ENCODE data around the gene DSCAM. TPM values are rescaled to one million over a fixed set of nuclear protein-coding genes. Genes with fewer than 3 reads are reported as not detected.

DSCAM gene
- total RNA-seq, 4 donors from 2014 or later, result 0.19 TPM; not detected in 3

GRCh38 chr21:40516335-40516734 lies 330.6 kb downstream of the DSCAM start:
- Histone ChIP-seq H3K4me3 (no peak overlapping the region), H3K4me1 (no peaks in the 10 kb centered on the region), H3K9me3 (no peaks in the 10 kb centered on the region), H3K27ac (no peak overlapping the region), H3K36me3 (no peaks in the 10 kb centered on the region), H3K27me3 (no peaks in the 10 kb centered on the region)
- DNase-seq, result no peak
- no peak for TF ChIP-seq CTCF (IDR thresholded peaks at IDR 0.05)
- TF ChIP-seq POLR2A (IDR thresholded peaks at IDR 0.05), result no peak

GRCh38 chr21:40512590-40512989 lies 334.4 kb downstream of the DSCAM start:
- no peak overlapping the region for H3K27ac ChIP-seq
- no peaks in the 10 kb centered on the region for H3K4me1 ChIP-seq
- no peaks in the 10 kb centered on the region for H3K27me3 ChIP-seq
- no peaks in the 10 kb centered on the region for H3K36me3 ChIP-seq
- TF ChIP-seq CTCF (IDR thresholded peaks at IDR 0.05) (peak in 4 of 6 experiments; percentile 3 to 21 (median 13)), POLR2A (IDR thresholded peaks at IDR 0.05) (no peak)
- H3K9me3 ChIP-seq, result no peaks in the 10 kb centered on the region
- DNase-seq, result no peak
- no peak overlapping the region for H3K4me3 ChIP-seq

- no peak for TF ChIP-seq POLR2A (IDR thresholded peaks at IDR 0.05)
- no peak for TF ChIP-seq CTCF (IDR thresholded peaks at IDR 0.05)
Observed at GRCh38 chr21:40507978-40508377, 339.0 kb downstream of the DSCAM start.

GRCh38 chr21:40505681-40506080 lies 341.3 kb downstream of the DSCAM start:
- H3K27ac ChIP-seq, result no peak overlapping the region
- H3K27me3 ChIP-seq, result no peaks in the 10 kb centered on the region
- no peaks in the 10 kb centered on the region for H3K36me3 ChIP-seq
- H3K9me3 ChIP-seq, result no peaks in the 10 kb centered on the region
- H3K4me3 ChIP-seq, result no peak overlapping the region
- no peaks in the 10 kb centered on the region for H3K4me1 ChIP-seq
- TF ChIP-seq CTCF (IDR thresholded peaks at IDR 0.05), result no peak
- no peak for TF ChIP-seq POLR2A (IDR thresholded peaks at IDR 0.05)
- no peak for DNase-seq

More at GRCh38 chr21:40507978-40508377, 339.0 kb downstream of the DSCAM start:
- no peaks in the 10 kb centered on the region for H3K4me1 ChIP-seq
- DNase-seq, result no peak
- H3K9me3 ChIP-seq, result no peaks in the 10 kb centered on the region
- no peaks in the 10 kb centered on the region for H3K36me3 ChIP-seq
- no peak overlapping the region for H3K27ac ChIP-seq
- no peak overlapping the region for H3K4me3 ChIP-seq
- no peaks in the 10 kb centered on the region for H3K27me3 ChIP-seq

GRCh38 chr21:40505244-40505643 lies 341.7 kb downstream of the DSCAM start:
- no peak for TF ChIP-seq POLR2A (IDR thresholded peaks at IDR 0.05)
- no peak for TF ChIP-seq CTCF (IDR thresholded peaks at IDR 0.05)
- Histone ChIP-seq H3K27me3 (no peaks in the 10 kb centered on the region), H3K4me3 (no peak overlapping the region), H3K36me3 (no peaks in the 10 kb centered on the region), H3K9me3 (no peaks in the 10 kb centered on the region), H3K27ac (no peak overlapping the region), H3K4me1 (no peaks in the 10 kb centered on the region)
- no peak for DNase-seq

- Histone ChIP-seq H3K36me3 (no peaks in the 10 kb centered on the region), H3K27ac (no peak overlapping the region), H3K27me3 (no peaks in the 10 kb centered on the region), H3K4me3 (no peak overlapping the region), H3K4me1 (no peaks in the 10 kb centered on the region), H3K9me3 (no peaks in the 10 kb centered on the region)
- no peak for TF ChIP-seq POLR2A (IDR thresholded peaks at IDR 0.05)
- no peak for TF ChIP-seq CTCF (IDR thresholded peaks at IDR 0.05)
- no peak for DNase-seq
Observed at GRCh38 chr21:40504825-40505224, 342.1 kb downstream of the DSCAM start.

Measured in Peyer's patch (tissue), 4 donors.